Measurements from ENCODE around the gene GJD4.

GJD4 gene

DNA sequence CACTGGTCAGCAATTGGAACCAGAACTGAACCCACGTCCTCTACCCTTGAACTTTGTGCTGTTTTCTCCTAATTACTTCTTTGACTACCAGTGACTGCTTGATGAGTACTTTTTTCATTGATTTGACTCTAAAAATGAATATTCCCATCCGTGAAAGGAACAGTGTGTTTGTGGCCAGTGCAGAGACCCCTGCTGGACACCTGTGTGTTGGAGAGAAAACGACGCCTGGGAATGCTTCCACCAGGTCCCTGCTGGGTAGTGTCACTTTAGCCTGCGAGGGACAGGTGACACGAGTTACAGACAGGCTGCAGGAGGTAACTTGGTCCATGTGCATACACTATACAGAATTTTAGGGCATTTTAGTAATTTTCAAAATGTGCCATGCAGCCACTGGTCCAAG is 6.8 kb upstream of the GJD4 start:
- H3K4me3 ChIP-seq (ENCODE audit: low read length) = no peak overlapping the region
- no peak overlapping the region for H3K9ac ChIP-seq (ENCODE audit: low read depth, low read length)
- H3K27me3 ChIP-seq (ENCODE audit: insufficient read depth, low read length) = no peaks in the 10 kb centered on the region
- H3K27ac ChIP-seq (ENCODE audit: low read depth, low read length) = no peak overlapping the region
- WGBS = 64% methylated on average over 6 of the region's 6 CpGs
- H3K36me3 ChIP-seq (ENCODE audit: insufficient read depth, low read length) = no peaks in the 10 kb centered on the region
- H3K9me3 ChIP-seq (ENCODE audit: insufficient read depth, low read depth, low read length) = no peaks in the 10 kb centered on the region
- peaks cover 18% of the 10 kb centered on the region for H3K4me1 ChIP-seq (ENCODE audit: insufficient read depth, low read length)

DNA sequence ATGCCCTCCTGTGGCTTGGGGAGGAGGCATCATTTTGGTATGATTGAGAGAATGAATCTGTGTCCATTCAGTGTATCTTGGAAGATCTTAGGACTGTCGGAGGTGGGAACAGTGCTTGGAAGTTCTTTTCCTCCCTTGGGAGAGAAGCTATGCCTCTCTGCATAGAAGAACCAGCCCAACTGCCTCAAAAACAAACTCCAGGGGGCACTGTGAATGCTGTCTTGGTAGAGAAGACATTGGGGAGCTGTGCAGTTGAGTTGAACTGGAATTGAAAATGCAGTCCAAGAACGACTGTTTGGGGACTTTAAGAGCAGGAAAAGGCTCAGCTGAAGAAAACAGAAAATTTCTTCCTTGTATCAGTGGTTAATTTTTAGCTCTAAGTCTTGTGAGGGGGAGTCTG is 4.9 kb upstream of the GJD4 start:
- Histone ChIP-seq H3K9ac (ENCODE audit: low read depth, low read length) (no peak overlapping the region), H3K36me3 (ENCODE audit: insufficient read depth, low read length) (no peaks in the 10 kb centered on the region), H3K27ac (ENCODE audit: low read depth, low read length) (no peak overlapping the region), H3K4me3 (ENCODE audit: low read length) (no peak overlapping the region), H3K4me1 (ENCODE audit: insufficient read depth, low read length) (peaks cover 3% of the 10 kb centered on the region; the same call in 1 of the 2 replicates), H3K27me3 (ENCODE audit: insufficient read depth, low read length) (no peaks in the 10 kb centered on the region), H3K9me3 (ENCODE audit: insufficient read depth, low read depth, low read length) (no peaks in the 10 kb centered on the region)
- WGBS = 80% methylated on average over 2 of the region's 2 CpGs

DNA sequence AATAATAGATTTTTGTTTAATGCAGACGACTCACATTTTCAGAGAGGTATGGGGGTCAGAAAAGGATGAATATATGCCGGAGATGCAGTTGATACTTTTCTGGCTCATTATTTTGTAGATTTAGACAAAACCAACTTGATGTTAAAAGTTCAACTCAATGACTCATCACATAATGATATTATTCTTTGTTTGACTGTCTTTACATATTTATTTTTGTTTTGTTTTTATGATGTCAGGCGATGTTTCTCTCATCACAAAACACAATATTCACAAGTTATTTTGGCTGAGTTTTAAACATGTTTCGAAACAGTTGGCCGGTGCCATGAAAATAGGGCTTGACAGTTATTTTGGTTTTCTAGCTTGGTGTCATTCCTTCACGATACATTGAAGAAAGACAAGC is 1.3 kb downstream of the GJD4 start:
- Histone ChIP-seq H3K9me3 (ENCODE audit: insufficient read depth, low read depth, low read length) (0 out of 2 replicates have a peak, but pooled peaks cover 9% of the 10 kb centered on the region), H3K27ac (ENCODE audit: low read depth, low read length) (no peak overlapping the region), H3K27me3 (ENCODE audit: insufficient read depth, low read length) (peaks cover 23% of the 10 kb centered on the region), H3K4me1 (ENCODE audit: insufficient read depth, low read length) (no peaks in the 10 kb centered on the region), H3K4me3 (ENCODE audit: low read length) (no peak overlapping the region), H3K36me3 (ENCODE audit: insufficient read depth, low read length) (no peaks in the 10 kb centered on the region), H3K9ac (ENCODE audit: low read depth, low read length) (no peak overlapping the region)
- WGBS = 100% methylated on average over 4 of the region's 6 CpGs

DNA sequence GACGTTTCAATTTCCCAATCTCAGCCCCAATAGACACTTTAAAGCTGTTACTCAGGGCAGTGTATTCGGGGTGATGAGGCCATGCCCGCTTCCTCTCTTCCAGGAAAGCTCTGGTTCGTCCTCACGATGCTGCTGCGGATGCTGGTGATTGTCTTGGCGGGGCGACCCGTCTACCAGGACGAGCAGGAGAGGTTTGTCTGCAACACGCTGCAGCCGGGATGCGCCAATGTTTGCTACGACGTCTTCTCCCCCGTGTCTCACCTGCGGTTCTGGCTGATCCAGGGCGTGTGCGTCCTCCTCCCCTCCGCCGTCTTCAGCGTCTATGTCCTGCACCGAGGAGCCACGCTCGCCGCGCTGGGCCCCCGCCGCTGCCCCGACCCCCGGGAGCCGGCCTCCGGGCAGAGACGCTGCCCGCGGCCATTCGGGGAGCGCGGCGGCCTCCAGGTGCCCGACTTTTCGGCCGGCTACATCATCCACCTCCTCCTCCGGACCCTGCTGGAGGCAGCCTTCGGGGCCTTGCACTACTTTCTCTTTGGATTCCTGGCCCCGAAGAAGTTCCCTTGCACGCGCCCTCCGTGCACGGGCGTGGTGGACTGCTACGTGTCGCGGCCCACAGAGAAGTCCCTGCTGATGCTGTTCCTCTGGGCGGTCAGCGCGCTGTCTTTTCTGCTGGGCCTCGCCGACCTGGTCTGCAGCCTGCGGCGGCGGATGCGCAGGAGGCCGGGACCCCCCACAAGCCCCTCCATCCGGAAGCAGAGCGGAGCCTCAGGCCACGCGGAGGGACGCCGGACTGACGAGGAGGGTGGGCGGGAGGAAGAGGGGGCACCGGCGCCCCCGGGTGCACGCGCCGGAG is 2.6 kb downstream of the GJD4 start:
- WGBS = 15% methylated on average over 78 of the region's 78 CpGs
- Histone ChIP-seq H3K9ac (ENCODE audit: low read depth, low read length) (peak overlapping the region; percentile 8; the same call in 1 of the 2 replicates), H3K4me3 (ENCODE audit: low read length) (peak overlapping the region; percentile 48), H3K27me3 (ENCODE audit: insufficient read depth, low read length) (peaks cover 23% of the 10 kb centered on the region), H3K9me3 (ENCODE audit: insufficient read depth, low read depth, low read length) (0 out of 2 replicates have a peak, but pooled peaks cover 9% of the 10 kb centered on the region), H3K27ac (ENCODE audit: low read depth, low read length) (no peak overlapping the region), H3K4me1 (ENCODE audit: insufficient read depth, low read length) (no peaks in the 10 kb centered on the region), H3K36me3 (ENCODE audit: insufficient read depth, low read length) (no peaks in the 10 kb centered on the region)

DNA sequence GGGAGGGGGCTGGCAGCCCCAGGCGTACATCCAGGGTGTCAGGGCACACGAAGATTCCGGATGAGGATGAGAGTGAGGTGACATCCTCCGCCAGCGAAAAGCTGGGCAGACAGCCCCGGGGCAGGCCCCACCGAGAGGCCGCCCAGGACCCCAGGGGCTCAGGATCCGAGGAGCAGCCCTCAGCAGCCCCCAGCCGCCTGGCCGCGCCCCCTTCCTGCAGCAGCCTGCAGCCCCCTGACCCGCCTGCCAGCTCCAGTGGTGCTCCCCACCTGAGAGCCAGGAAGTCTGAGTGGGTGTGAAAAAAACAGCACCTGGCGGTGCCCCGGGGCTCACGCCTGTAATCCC is 3.2 kb downstream of the GJD4 start:
- H3K4me1 ChIP-seq (ENCODE audit: insufficient read depth, low read length) = no peaks in the 10 kb centered on the region
- no peak overlapping the region for H3K27ac ChIP-seq (ENCODE audit: low read depth, low read length)
- peaks cover 23% of the 10 kb centered on the region for H3K27me3 ChIP-seq (ENCODE audit: insufficient read depth, low read length)
- 0 out of 2 replicates have a peak, but pooled peaks cover 9% of the 10 kb centered on the region for H3K9me3 ChIP-seq (ENCODE audit: insufficient read depth, low read depth, low read length)
- no peak overlapping the region for H3K9ac ChIP-seq (ENCODE audit: low read depth, low read length)
- peak overlapping the region; percentile 48 for H3K4me3 ChIP-seq (ENCODE audit: low read length)
- H3K36me3 ChIP-seq (ENCODE audit: insufficient read depth, low read length) = no peaks in the 10 kb centered on the region
- WGBS = 65% methylated on average over 16 of the region's 16 CpGs

DNA sequence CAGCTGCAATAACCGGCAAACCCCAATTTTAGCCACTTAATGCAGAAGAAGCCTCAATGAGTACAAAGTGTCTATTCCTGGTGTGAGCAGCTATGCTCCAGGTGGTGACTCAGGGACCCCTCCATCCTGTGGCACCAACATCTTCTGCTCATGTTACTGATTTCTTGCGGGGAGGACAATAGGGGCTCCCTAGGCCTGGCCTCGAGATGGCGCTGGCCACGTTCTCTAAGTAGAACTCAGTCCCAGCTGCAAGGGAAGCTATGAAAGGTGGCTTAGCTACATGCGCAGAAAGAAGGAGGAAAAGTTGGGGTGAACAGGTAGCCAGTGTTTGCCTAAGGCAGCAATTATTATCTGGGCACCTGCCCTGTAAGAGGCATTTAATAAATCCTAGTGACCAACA is 6.6 kb downstream of the GJD4 start:
- Histone ChIP-seq H3K36me3 (ENCODE audit: insufficient read depth, low read length) (no peaks in the 10 kb centered on the region), H3K4me3 (ENCODE audit: low read length) (no peak overlapping the region), H3K27ac (ENCODE audit: low read depth, low read length) (no peak overlapping the region), H3K27me3 (ENCODE audit: insufficient read depth, low read length) (peaks cover 21% of the 10 kb centered on the region), H3K4me1 (ENCODE audit: insufficient read depth, low read length) (no peaks in the 10 kb centered on the region), H3K9ac (ENCODE audit: low read depth, low read length) (no peak overlapping the region), H3K9me3 (ENCODE audit: insufficient read depth, low read depth, low read length) (0 out of 2 replicates have a peak, but pooled peaks cover 9% of the 10 kb centered on the region)
- WGBS = 82% methylated on average over 6 of the region's 6 CpGs

DNA sequence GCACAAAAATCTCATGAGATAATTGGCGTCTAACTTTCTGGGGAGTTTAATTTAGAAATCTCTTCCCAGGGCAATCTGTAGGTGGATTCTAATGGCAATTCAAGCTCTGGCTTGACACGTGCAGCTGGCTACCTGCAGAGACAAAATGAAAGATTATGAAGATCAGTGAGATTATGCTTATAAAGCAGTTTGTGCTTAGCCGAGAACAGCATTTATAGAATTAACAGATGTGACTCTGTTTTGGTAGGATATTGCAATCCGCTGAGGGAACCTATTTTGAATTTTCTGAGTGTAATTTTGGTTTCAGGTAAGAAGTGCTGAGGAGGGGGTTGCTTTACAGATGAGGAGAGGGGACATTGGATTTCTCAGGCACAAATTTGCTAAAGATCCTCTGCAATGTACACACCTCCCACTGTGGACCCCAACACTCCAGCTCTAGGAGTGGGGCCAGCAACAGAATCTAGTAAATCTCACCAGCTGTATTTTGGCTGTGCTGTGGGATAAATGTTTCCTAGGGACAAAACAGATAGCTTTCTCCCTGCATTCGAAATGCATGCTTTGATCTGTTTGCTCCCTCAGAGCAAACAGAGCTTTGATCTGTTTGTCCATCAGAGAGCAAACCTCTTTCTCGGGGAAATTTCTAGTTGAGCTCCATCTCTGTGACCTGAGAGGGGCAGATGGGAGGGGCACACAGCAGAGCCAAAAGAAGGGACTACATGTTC is 7.4 kb downstream of the GJD4 start:
- peaks cover 13% of the 10 kb centered on the region for H3K27me3 ChIP-seq (ENCODE audit: insufficient read depth, low read length)
- H3K9ac ChIP-seq (ENCODE audit: low read depth, low read length) = no peak overlapping the region
- WGBS = 74% methylated on average over 6 of the region's 6 CpGs
- H3K36me3 ChIP-seq (ENCODE audit: insufficient read depth, low read length) = no peaks in the 10 kb centered on the region
- H3K9me3 ChIP-seq (ENCODE audit: insufficient read depth, low read depth, low read length) = 0 out of 2 replicates have a peak, but pooled peaks cover 9% of the 10 kb centered on the region
- H3K27ac ChIP-seq (ENCODE audit: low read depth, low read length) = no peak overlapping the region
- no peak overlapping the region for H3K4me3 ChIP-seq (ENCODE audit: low read length)
- H3K4me1 ChIP-seq (ENCODE audit: insufficient read depth, low read length) = no peaks in the 10 kb centered on the region

DNA sequence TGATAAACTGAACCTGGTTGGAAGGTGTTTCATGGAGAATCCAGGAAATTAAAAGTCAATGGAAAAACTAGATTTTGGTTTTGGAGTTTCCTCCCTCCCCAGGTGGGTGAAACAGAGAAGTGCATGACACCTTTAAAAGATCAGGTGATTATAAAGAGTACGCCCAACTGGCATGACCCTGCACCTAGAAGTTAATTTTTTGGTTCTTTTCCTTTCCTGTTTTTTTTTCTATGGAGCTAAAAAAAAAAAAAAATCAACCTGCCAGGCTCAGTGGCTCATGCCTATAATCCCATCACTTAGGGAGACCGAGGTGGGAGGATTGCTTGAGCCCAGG is 7.9 kb downstream of the GJD4 start:
- WGBS = 79% methylated on average over 1 of the region's 2 CpGs
- Histone ChIP-seq H3K9me3 (ENCODE audit: insufficient read depth, low read depth, low read length) (0 out of 2 replicates have a peak, but pooled peaks cover 9% of the 10 kb centered on the region), H3K36me3 (ENCODE audit: insufficient read depth, low read length) (no peaks in the 10 kb centered on the region)

DNA sequence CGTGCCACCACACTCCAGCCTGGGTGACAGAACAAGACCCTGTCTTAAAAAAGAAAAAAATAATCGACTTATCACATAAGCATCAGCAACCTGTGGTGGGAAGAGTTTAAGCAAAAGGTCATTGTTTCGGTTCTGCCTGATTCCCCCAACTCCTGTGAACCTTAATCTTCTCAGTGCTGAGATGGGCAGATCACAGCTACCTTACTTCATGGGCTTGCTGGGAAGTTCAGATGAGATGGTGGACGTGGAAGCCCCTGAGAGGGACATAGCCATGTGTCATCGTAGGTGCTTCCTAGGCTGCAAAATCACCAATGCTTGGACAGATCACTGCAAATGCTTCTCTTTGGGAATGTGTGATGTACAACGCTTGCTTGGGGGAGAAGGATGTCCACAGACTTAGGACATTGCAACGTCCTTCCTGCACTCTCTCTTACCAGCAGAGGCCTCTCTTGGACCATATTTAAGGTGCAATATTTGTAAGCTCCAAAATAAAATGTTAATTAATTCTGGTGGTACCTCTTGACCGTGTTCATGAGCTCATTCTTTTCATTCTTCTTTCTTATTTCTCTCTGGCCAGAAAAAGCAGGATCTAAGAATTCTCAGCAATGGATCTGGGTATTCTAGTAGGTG is 8.6 kb downstream of the GJD4 start:
- Histone ChIP-seq H3K9ac (ENCODE audit: low read depth, low read length) (no peak overlapping the region), H3K9me3 (ENCODE audit: insufficient read depth, low read depth, low read length) (0 out of 2 replicates have a peak, but pooled peaks cover 9% of the 10 kb centered on the region), H3K4me1 (ENCODE audit: insufficient read depth, low read length) (no peaks in the 10 kb centered on the region), H3K36me3 (ENCODE audit: insufficient read depth, low read length) (no peaks in the 10 kb centered on the region), H3K27ac (ENCODE audit: low read depth, low read length) (no peak overlapping the region), H3K27me3 (ENCODE audit: insufficient read depth, low read length) (peaks cover 2% of the 10 kb centered on the region; the same call in 1 of the 2 replicates), H3K4me3 (ENCODE audit: low read length) (no peak overlapping the region)
- 78% methylated on average over 8 of the region's 8 CpGs for WGBS

More for the DNA sequence above, 7.9 kb downstream of the GJD4 start:
- Histone ChIP-seq H3K4me3 (ENCODE audit: low read length) (no peak overlapping the region), H3K9ac (ENCODE audit: low read depth, low read length) (no peak overlapping the region), H3K27me3 (ENCODE audit: insufficient read depth, low read length) (peaks cover 8% of the 10 kb centered on the region), H3K4me1 (ENCODE audit: insufficient read depth, low read length) (no peaks in the 10 kb centered on the region), H3K27ac (ENCODE audit: low read depth, low read length) (no peak overlapping the region)

DNA sequence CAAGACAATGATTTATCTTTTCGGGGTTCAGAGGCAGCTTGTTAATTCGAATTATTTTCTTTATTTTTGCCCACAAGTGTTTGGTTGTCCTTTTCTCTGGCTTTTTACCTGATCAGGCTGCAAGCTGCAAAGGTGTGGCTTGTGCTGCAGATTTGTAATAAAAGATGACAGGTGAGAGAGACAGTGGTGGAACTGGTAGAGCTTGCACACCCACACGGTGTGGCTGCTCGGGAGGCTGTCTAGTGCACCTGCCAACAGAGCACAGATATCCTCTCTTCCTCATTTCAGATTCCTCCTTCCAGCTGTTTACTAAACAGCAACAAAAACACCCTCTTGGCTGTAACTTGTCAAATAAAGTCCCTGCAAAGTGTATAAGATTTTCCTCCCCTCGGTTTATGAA is 9.2 kb downstream of the GJD4 start:
- H3K27ac ChIP-seq (ENCODE audit: low read depth, low read length) = no peak overlapping the region
- H3K9me3 ChIP-seq (ENCODE audit: insufficient read depth, low read depth, low read length) = 0 out of 2 replicates have a peak, but pooled peaks cover 7% of the 10 kb centered on the region
- no peaks in the 10 kb centered on the region for H3K27me3 ChIP-seq (ENCODE audit: insufficient read depth, low read length)
- WGBS = 85% methylated on average over 4 of the region's 5 CpGs
- no peaks in the 10 kb centered on the region for H3K36me3 ChIP-seq (ENCODE audit: insufficient read depth, low read length)
- H3K4me1 ChIP-seq (ENCODE audit: insufficient read depth, low read length) = no peaks in the 10 kb centered on the region
- no peak overlapping the region for H3K9ac ChIP-seq (ENCODE audit: low read depth, low read length)
- H3K4me3 ChIP-seq (ENCODE audit: low read length) = no peak overlapping the region

DNA sequence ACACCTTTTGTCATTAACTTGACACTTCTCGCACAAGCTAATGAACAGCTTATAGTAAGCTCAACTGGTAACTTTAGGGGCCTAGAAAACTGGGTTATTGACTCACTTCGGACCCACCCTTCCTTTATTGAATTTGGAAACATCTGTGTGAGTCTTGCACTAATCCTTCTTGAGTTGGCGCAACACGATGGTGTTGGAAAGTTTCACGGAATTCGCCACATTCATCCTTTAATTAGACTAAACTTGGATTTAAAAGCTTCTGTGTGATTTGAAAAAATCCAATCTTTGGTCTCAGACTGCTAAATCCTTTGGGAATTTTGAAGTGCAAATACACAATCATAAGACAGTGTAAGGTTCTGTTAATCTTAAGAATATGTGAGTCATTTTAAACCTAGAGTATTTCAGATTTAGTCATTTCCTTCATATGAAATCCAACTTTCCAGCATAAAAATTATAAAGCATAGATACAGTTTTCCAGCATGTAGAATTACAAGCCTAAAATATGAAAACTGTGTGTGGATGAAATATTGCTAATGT is 21.9 kb downstream of the GJD4 start:
- Histone ChIP-seq H3K27me3 (ENCODE audit: insufficient read depth, low read length) (no peaks in the 10 kb centered on the region), H3K27ac (ENCODE audit: low read depth, low read length) (no peak overlapping the region), H3K36me3 (ENCODE audit: insufficient read depth, low read length) (no peaks in the 10 kb centered on the region), H3K4me3 (ENCODE audit: low read length) (no peak overlapping the region), H3K9me3 (ENCODE audit: insufficient read depth, low read depth, low read length) (no peaks in the 10 kb centered on the region), H3K9ac (ENCODE audit: low read depth, low read length) (no peak overlapping the region), H3K4me1 (ENCODE audit: insufficient read depth, low read length) (no peaks in the 10 kb centered on the region)
- WGBS = 87% methylated on average over 6 of the region's 6 CpGs

All from HUES64 (cell line).